Retinal pigment epithelial cell (primary cell): ENCODE results near the gene BICC1.

Source experiments
- DNase-seq: peaks from one replicate; pipeline ENCODE4 v3.0.0-alpha.2; 2010; ENCODE audit warnings: low read depth
- H3K4me3 ChIP-seq: 2 replicates; pipeline ENCODE4 v1.5.1; 2011; ENCODE audit warnings: mild to moderate bottlenecking, low read length, control low read depth, moderate library complexity
- TF ChIP-seq, protein P1 (sequence below): conservative IDR thresholded peaks from 2 replicates; pipeline ENCODE4 v1.5.1; 2011; ENCODE audit warnings: low read depth, low read length, control low read depth, inconsistent platforms

Gene BICC1

DNA sequence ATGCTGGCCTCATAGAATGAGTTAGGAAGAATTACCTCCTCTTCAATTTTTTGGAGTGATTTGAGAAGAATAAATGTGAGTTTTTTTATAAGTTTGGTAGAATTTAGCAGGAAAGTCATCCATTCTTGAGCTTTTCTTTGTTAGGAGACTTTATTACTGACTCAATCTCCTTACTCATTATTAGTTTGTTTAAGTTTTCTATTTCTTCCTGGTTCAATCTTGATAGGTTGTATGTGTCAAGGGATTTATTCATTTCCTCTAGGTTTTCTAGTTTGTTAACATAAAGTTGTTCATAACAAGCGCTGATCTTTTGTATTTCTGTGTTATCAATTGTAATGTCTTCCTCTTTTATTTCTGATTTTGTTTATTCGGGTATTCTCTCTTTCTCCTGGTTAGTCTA lies 47.4 kb downstream of the BICC1 start:
- TF ChIP-seq, protein P1, sequence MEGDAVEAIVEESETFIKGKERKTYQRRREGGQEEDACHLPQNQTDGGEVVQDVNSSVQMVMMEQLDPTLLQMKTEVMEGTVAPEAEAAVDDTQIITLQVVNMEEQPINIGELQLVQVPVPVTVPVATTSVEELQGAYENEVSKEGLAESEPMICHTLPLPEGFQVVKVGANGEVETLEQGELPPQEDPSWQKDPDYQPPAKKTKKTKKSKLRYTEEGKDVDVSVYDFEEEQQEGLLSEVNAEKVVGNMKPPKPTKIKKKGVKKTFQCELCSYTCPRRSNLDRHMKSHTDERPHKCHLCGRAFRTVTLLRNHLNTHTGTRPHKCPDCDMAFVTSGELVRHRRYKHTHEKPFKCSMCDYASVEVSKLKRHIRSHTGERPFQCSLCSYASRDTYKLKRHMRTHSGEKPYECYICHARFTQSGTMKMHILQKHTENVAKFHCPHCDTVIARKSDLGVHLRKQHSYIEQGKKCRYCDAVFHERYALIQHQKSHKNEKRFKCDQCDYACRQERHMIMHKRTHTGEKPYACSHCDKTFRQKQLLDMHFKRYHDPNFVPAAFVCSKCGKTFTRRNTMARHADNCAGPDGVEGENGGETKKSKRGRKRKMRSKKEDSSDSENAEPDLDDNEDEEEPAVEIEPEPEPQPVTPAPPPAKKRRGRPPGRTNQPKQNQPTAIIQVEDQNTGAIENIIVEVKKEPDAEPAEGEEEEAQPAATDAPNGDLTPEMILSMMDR: no peak
- no peak for DNase-seq
- no peak overlapping the region for H3K4me3 ChIP-seq

DNA sequence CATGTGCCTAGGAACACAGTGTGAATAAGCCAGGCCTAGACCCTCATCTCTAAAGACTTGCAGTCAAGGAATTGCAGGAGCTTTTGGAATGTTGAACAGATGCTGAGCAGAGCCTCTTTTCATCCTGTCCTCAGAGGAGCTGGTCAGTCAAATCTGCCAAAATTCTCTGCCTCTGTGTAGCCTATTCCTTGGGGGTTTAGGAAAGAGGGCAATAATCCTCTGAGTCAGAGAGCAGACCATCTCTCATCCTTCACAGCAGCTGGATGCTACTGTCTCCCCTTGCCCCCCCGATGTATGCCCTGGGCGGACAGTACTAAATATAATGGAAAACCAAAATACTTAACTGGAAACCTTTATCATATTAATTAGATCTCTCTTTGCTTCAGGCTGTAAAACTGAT lies 52.6 kb downstream of the BICC1 start:
- H3K4me3 ChIP-seq: no peak overlapping the region
- TF ChIP-seq, protein P1: no peak
- DNase-seq: no peak

DNA sequence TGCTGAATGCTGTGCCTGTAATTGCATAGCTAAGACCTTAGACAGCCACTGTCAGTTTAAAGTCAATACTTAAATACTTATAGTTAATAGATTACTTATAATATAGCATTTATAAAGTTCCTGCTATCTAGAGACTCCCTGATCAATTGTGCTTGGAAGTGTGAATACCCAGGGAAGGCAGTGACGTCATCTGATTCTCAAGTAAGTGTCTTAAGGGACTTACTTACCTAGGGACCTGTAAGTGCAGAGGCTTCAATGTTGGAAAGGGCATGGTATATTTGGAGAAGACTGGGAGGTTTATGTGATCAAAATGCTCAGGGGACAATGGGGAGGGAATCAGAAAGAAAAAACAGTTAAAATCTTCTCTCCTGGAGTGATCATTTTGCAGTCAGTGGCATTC lies 55.0 kb downstream of the BICC1 start:
- TF ChIP-seq, protein P1: no peak
- H3K4me3 ChIP-seq: no peak overlapping the region
- no peak for DNase-seq

DNA sequence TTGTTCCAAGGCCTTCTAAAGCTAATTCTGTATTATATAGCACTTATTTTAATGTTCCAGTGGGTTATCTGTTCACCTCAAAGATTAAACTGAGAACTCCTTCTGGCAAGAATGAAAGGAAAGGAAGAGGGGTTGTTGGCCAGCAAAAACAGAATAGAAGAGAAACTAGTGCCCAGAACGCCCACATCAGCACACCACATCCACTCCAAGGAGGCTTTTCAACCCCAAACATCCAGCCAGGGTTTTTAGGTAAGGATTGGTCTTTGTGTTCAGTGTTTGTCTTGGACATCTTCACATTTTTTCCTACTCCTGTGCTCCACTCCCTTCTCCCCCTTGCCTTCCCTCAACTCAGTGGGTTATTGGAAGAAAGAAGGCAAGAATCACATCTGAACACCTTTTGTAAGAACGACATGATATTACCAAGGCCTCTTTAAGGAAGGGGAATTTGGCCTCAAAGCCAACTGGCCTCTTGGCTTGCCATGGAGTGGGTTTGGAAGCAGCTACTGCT lies 55.8 kb downstream of the BICC1 start:
- no peak overlapping the region for H3K4me3 ChIP-seq
- no peak for DNase-seq
- TF ChIP-seq, protein P1: no peak

DNA sequence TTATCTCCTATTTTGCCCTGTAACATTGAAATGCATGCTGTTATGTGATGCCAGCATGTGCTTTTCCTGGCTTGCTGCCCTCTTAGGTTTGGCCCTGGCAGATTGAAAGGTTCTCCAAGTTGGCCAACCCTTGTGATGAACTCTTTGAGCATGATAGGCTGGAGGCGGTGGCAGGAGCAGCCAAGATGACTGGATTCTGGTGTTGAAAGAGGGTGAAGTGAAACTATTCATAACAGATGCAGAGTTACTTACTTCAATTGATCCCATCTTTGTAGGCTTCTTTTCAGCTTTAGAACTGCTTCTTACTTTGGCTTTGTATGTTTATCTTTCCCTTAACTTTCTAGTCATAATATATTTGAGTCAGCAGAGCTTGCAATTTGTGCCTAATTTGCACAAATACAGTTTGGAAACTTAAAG lies 57.6 kb downstream of the BICC1 start:
- H3K4me3 ChIP-seq: no peak overlapping the region
- DNase-seq: no peak
- TF ChIP-seq, protein P1: no peak

DNA sequence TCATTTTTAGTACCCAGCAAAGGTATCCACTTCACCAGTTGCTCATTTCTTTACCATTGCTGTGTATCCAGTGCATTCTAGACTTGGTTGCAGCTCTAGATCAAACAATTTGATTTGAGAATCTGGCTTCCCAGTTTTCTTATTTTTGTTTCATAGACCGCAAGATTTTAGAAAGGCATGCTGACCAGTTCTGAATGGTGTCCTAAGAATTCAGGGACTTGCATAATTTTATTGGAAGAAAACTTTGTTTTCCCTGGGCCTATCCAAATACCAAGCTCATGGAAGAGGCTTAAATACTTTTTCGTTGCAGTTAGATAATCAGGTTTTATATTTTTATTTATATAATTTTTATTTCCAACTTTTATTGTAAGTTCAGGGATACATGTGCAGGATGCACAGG lies 58.3 kb downstream of the BICC1 start:
- DNase-seq: no peak
- TF ChIP-seq, protein P1: no peak

DNA sequence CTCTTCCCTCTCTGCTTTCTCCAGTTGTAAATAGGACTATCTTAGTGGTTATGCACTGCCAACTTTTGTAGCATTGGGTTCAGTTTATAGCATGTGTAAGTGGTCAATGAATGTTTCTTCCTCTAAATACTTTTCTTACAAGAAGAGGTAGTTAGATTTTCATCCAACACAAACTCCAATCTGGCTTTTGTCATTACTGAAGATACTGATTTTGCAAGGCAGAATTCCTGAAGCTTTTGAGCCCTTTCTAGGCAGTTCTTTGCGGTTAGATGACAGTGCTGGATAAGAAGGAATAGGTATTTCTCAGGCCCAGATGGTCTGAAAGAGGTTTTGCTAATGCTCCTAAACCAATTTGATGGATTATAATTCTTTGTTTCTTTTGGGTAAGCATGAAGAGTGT lies 60.5 kb downstream of the BICC1 start:
- no peak overlapping the region for H3K4me3 ChIP-seq
- no peak for DNase-seq
- TF ChIP-seq, protein P1: no peak

More for the DNA sequence above, 58.3 kb downstream of the BICC1 start:
- H3K4me3 ChIP-seq: no peak overlapping the region
